ENCODE results near the gene AGBL4. TPM values are rescaled to one million over a fixed set of nuclear protein-coding genes. Genes with fewer than 3 reads are reported as not detected.

AGBL4 gene
- total RNA-seq, 3 donors from 2014 or later, result 1.3 to 1.9 (median 1.8) TPM

DNA sequence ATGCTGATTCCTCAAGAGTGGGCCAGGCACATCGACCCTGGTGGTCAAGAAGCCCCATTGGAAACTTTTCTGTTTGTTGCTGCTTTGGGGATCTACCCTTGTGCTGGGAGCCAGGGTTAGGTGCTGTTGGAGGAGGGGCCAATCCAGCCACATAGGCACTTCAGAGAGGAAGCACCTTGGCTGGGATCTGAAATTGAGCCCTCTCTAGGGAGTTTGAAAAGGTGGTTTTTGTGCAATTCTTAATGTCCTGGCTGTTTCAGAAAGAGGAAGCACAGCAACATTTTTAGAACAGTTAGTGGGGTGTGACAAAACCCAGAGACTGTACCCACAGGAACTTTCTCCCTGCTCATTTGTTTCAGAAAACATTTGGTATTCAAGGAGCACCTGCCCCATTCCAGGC, 1229.9 kb downstream of the AGBL4 start:
- DNase-seq (ENCODE audit: low spot score in 2 of 2), result no peak
- TF ChIP-seq POLR2AphosphoS5 (IDR thresholded peaks at IDR 0.05) (no peak), POLR2A (IDR thresholded peaks at IDR 0.05) (no peak)
- TF ChIP-seq, protein P1, sequence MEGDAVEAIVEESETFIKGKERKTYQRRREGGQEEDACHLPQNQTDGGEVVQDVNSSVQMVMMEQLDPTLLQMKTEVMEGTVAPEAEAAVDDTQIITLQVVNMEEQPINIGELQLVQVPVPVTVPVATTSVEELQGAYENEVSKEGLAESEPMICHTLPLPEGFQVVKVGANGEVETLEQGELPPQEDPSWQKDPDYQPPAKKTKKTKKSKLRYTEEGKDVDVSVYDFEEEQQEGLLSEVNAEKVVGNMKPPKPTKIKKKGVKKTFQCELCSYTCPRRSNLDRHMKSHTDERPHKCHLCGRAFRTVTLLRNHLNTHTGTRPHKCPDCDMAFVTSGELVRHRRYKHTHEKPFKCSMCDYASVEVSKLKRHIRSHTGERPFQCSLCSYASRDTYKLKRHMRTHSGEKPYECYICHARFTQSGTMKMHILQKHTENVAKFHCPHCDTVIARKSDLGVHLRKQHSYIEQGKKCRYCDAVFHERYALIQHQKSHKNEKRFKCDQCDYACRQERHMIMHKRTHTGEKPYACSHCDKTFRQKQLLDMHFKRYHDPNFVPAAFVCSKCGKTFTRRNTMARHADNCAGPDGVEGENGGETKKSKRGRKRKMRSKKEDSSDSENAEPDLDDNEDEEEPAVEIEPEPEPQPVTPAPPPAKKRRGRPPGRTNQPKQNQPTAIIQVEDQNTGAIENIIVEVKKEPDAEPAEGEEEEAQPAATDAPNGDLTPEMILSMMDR (IDR thresholded peaks at IDR 0.05), result no peak

DNA sequence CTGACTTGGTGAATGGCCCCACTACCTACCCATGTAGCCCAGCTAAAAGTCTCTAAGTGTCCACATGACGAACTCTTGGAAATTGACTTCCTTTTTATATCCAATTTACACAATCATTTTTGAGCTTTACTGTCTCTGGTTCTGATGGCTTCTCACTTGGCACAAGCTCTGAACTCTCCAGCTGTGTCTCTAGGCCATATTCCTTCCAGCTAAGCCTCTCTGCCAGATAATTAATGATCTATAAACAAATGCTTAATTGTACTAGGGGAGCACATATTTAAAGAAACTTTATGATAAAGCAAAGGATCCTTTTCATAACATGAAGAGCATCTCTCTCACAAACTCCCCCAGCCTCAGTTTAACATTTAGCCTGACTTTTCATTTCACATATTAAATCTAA, 1230.8 kb downstream of the AGBL4 start:
- peaks cover 0 to 10% of the 10 kb centered on the region in 2 donors for H3K4me1 ChIP-seq
- H3K27me3 ChIP-seq, result no peaks in the 10 kb centered on the region
- no peak for DNase-seq (ENCODE audit: low spot score in 2 of 2)
- no peaks in the 10 kb centered on the region for H3K9me3 ChIP-seq
- no peak overlapping the region for H3K4me3 ChIP-seq
- intact Hi-C loops (cut with DNase I; ENCODE audit: low total_unique reads), result no loop called here
- TF ChIP-seq POLR2A (IDR thresholded peaks at IDR 0.05) (no peak), POLR2AphosphoS5 (IDR thresholded peaks at IDR 0.05) (no peak)
- TF ChIP-seq, protein P1 (IDR thresholded peaks at IDR 0.05), result no peak
- H3K27ac ChIP-seq, result peak overlapping the region; percentile 8 to 26
- no peaks in the 10 kb centered on the region for H3K36me3 ChIP-seq

More for the DNA sequence above, 1229.9 kb downstream of the AGBL4 start:
- Histone ChIP-seq H3K36me3 (no peaks in the 10 kb centered on the region), H3K9me3 (no peaks in the 10 kb centered on the region), H3K27me3 (no peaks in the 10 kb centered on the region), H3K4me1 (peaks cover 0 to 10% of the 10 kb centered on the region in 2 donors), H3K4me3 (no peak overlapping the region), H3K27ac (peak overlapping the region; percentile 9 to 26)
- intact Hi-C loops (cut with DNase I; ENCODE audit: low total_unique reads), result no loop called here

DNA sequence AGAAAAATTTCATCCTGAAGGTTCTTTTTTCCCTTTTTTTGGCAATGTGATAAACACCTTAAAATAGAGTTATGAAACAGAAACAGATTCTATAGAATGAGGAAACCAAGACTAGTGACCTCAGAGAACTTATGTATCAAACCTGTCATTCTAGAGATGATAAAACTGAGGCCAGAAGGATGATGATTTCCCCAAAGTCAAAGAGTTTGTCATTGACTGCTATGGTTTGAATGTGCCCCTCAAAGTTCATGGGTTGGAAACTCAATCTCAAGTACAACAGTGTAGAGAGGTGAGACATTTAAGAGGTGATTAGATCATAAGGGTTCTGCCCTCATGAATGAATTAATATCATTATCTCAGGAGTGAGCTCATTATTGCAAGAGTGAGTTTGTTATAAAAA, 1233.4 kb downstream of the AGBL4 start:
- no peak for DNase-seq (ENCODE audit: low spot score in 2 of 2)
- Histone ChIP-seq H3K4me1 (peaks cover 0 to 10% of the 10 kb centered on the region in 2 donors), H3K27ac (peak overlapping the region; percentile 54 to 62), H3K9me3 (no peaks in the 10 kb centered on the region), H3K27me3 (no peaks in the 10 kb centered on the region), H3K4me3 (no peak overlapping the region), H3K36me3 (no peaks in the 10 kb centered on the region)
- no peak for TF ChIP-seq POLR2A (IDR thresholded peaks at IDR 0.05)
- TF ChIP-seq, protein P1 (IDR thresholded peaks at IDR 0.05), result no peak
- no peak for TF ChIP-seq POLR2AphosphoS5 (IDR thresholded peaks at IDR 0.05)
- intact Hi-C loops (cut with DNase I; ENCODE audit: low total_unique reads), result no loop called here

DNA sequence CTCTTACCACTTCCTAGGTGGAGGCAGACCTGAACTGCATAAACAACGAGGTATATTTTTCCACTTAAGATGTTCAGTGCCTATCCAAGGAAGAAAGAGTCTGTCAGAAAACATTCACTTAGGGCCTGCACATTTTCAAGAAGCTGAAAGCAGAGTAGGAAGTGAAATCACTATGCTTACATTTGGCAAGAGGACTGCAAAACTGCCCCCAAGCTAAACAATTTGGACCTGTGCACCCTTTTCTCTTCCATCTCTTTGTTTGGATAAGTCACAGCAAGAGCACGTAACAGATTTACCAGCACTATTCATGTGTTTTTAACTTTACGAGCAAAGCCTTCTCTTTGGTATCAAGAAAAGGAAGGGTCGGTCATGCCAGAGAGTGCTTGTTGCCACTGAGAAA, 1233.9 kb downstream of the AGBL4 start:
- Histone ChIP-seq H3K4me1 (peaks cover 0 to 10% of the 10 kb centered on the region in 2 donors), H3K36me3 (no peaks in the 10 kb centered on the region), H3K9me3 (no peaks in the 10 kb centered on the region), H3K4me3 (no peak overlapping the region), H3K27me3 (no peaks in the 10 kb centered on the region), H3K27ac (peak overlapping the region; percentile 48 to 62)
- TF ChIP-seq, protein P1 (IDR thresholded peaks at IDR 0.05), result no peak
- no peak for TF ChIP-seq POLR2A (IDR thresholded peaks at IDR 0.05)
- no peak for TF ChIP-seq POLR2AphosphoS5 (IDR thresholded peaks at IDR 0.05)
- no peak for DNase-seq (ENCODE audit: low spot score in 2 of 2)
- intact Hi-C loops (cut with DNase I; ENCODE audit: low total_unique reads), result no loop called here

DNA sequence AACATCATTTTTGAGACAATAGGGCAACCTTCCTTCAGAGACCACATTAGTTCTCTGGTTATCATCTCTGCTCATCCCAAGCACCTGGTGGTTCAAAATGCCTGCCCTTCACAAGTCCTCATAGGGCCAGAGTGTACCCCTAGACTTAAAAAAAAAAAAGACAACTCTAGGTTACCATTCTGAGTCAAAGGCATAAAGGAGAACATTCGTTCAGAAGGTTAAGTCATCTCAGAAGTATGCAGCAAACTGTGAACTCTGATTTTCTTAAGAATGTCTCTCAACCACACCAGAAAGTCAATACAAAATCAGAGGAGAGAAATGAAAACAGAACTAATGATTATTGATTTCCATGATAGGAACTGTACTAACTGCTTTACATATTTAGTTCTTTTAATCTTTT, 1237.9 kb downstream of the AGBL4 start:
- Histone ChIP-seq H3K27ac (no peak overlapping the region), H3K36me3 (no peaks in the 10 kb centered on the region), H3K27me3 (no peaks in the 10 kb centered on the region), H3K4me1 (no peaks in the 10 kb centered on the region), H3K4me3 (no peak overlapping the region), H3K9me3 (no peaks in the 10 kb centered on the region)
- intact Hi-C loops (cut with DNase I; ENCODE audit: low total_unique reads), result no loop called here
- DNase-seq (ENCODE audit: low spot score in 2 of 2), result no peak
- TF ChIP-seq, protein P1 (IDR thresholded peaks at IDR 0.05), result no peak
- TF ChIP-seq POLR2AphosphoS5 (IDR thresholded peaks at IDR 0.05) (no peak), POLR2A (IDR thresholded peaks at IDR 0.05) (no peak)

Measured in breast epithelium (tissue), 4 donors.